ENCODE data around the gene GDI1.

DNA sequence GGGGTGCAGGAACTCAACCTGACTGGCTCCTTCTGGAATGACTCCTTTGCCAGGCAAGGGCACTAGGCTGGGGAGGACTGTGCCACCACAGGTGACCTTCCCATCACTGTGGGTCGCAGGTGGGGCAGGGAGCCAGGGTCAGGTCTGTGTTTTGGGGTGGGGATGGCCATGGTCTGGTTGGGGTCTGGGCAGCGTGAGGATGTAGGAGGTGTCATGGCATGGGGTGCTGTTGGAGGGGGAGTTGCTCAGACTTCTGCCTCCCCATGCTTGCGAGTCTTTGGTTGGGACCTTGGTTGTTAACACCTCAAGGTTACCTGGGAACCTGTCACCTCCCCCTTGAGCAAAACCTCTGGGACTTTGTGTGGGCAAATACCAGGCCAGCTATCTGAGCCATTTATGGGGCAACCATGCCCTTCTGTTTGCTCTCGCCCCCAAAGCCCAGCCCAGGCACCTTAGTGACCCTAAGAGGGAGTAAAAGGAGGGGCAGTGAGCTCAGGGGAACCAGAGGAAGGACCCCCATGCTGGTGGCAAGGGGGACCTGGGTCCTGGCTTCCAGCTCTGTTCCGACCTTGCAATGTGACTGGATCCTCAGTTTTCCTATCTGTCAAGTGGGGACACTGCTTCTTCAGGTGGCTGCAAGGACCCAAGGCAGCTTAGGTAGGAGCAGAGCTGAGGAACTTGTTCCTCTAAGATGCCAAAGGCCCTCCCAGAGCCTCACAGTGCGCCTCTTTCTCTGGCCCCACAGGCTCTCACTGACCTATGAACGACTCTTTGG, 2.4 kb upstream of the GDI1 start:
- TF ChIP-seq ISL1 (CRISPR knock-in tag; IDR thresholded peaks at IDR 0.05) (no peak), ARNTL (CRISPR knock-in tag; IDR thresholded peaks at IDR 0.05; ENCODE audit: borderline replicate concordance, low read depth) (no peak), ZFP3 (CRISPR knock-in tag; IDR thresholded peaks at IDR 0.05) (no peak), ZFP30 (CRISPR knock-in tag; IDR thresholded peaks at IDR 0.05) (no peak), RARB (CRISPR knock-in tag; IDR thresholded peaks at IDR 0.05) (no peak), SNAI2 (CRISPR knock-in tag; IDR thresholded peaks at IDR 0.05) (no peak), PPARA (CRISPR knock-in tag; IDR thresholded peaks at IDR 0.05; ENCODE audit: borderline replicate concordance) (no peak), TOX (CRISPR knock-in tag; IDR thresholded peaks at IDR 0.05; ENCODE audit: borderline replicate concordance) (no peak), ZNF565 (CRISPR knock-in tag; conservative IDR thresholded peaks at IDR 0.05; ENCODE audit: low read depth) (no peak), BACH2 (CRISPR knock-in tag; IDR thresholded peaks at IDR 0.05; ENCODE audit: borderline replicate concordance) (no peak)
- TF ChIP-seq, protein P1, sequence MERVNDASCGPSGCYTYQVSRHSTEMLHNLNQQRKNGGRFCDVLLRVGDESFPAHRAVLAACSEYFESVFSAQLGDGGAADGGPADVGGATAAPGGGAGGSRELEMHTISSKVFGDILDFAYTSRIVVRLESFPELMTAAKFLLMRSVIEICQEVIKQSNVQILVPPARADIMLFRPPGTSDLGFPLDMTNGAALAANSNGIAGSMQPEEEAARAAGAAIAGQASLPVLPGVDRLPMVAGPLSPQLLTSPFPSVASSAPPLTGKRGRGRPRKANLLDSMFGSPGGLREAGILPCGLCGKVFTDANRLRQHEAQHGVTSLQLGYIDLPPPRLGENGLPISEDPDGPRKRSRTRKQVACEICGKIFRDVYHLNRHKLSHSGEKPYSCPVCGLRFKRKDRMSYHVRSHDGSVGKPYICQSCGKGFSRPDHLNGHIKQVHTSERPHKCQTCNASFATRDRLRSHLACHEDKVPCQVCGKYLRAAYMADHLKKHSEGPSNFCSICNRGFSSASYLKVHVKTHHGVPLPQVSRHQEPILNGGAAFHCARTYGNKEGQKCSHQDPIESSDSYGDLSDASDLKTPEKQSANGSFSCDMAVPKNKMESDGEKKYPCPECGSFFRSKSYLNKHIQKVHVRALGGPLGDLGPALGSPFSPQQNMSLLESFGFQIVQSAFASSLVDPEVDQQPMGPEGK (CRISPR knock-in tag; IDR thresholded peaks at IDR 0.05; ENCODE audit: borderline replicate concordance) = no peak
- TF ChIP-seq, protein P2, sequence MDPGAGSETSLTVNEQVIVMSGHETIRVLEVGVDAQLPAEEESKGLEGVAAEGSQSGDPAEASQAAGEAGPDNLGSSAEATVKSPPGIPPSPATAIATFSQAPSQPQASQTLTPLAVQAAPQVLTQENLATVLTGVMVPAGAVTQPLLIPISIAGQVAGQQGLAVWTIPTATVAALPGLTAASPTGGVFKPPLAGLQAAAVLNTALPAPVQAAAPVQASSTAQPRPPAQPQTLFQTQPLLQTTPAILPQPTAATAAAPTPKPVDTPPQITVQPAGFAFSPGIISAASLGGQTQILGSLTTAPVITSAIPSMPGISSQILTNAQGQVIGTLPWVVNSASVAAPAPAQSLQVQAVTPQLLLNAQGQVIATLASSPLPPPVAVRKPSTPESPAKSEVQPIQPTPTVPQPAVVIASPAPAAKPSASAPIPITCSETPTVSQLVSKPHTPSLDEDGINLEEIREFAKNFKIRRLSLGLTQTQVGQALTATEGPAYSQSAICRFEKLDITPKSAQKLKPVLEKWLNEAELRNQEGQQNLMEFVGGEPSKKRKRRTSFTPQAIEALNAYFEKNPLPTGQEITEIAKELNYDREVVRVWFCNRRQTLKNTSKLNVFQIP (CRISPR knock-in tag; IDR thresholded peaks at IDR 0.05; ENCODE audit: borderline replicate concordance, low read depth) = no peak

All from SK-N-SH treated with all-trans-retinoic acid at 6 μM for 48 hours (cell line).